Measurements from ENCODE around the gene CASZ1.

The CASZ1 gene

DNA sequence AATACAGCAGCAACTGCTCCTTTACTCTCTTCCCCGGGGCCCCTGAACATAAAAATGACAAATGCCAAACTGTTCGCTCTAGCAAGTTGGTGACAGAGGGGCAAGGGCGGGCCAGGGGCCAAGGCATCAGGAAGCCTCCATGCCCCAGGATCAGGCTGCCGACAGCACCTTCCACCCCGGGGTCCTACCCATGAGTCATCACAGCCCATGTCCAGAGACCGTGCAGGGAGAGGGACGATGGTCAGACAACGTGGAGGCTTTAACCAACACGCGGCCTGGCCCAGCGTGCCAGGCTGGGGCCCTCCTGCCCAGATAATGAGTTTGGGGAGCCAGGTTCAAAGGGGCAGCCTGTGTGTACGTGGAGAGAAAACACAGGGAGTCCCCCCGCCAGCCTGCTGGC, 90.5 kb downstream of the CASZ1 start:
- peaks cover 20% of the 10 kb centered on the region for H3K27me3 ChIP-seq
- no peaks in the 10 kb centered on the region for H3K4me1 ChIP-seq (ENCODE audit: control insufficient read depth in 1 of 2, insufficient read depth in 1 of 2, low read depth in 1 of 2, low read length in 1 of 2)
- no peak overlapping the region for H3K27ac ChIP-seq
- no peaks in the 10 kb centered on the region for H3K36me3 ChIP-seq
- no peaks in the 10 kb centered on the region for H3K9me3 ChIP-seq
- H3K4me3 ChIP-seq (ENCODE audit: low read depth in 1 of 2, low read length in 1 of 2), result no peak overlapping the region
- TF ChIP-seq, protein P1, sequence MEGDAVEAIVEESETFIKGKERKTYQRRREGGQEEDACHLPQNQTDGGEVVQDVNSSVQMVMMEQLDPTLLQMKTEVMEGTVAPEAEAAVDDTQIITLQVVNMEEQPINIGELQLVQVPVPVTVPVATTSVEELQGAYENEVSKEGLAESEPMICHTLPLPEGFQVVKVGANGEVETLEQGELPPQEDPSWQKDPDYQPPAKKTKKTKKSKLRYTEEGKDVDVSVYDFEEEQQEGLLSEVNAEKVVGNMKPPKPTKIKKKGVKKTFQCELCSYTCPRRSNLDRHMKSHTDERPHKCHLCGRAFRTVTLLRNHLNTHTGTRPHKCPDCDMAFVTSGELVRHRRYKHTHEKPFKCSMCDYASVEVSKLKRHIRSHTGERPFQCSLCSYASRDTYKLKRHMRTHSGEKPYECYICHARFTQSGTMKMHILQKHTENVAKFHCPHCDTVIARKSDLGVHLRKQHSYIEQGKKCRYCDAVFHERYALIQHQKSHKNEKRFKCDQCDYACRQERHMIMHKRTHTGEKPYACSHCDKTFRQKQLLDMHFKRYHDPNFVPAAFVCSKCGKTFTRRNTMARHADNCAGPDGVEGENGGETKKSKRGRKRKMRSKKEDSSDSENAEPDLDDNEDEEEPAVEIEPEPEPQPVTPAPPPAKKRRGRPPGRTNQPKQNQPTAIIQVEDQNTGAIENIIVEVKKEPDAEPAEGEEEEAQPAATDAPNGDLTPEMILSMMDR (IDR thresholded peaks at IDR 0.05), result no peak

DNA sequence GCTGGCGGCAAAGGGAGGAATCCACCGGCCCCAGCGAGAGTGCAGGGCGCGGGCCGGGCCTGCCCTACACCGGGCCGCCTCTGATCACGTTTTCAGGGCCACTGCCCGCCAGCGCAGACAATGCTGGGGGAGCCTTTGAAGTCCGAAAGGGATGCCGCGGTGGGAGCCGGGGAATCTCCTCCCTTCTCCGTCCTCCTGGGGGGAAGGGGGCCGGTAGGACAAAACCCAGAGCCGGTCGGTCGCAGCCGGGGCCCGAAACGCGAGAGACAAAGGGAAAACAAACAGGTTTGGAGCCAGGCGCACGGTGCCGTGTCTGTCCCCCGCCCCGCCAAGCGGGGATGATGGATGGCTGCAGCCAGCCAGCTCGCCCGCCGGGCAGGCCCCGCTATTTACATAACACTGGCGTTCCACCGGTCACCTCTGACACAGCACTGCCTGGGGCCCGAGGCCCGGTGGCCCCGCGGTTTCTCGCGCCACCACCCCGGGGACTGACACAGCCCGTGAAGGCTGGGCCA, 92.0 kb downstream of the CASZ1 start:
- Histone ChIP-seq H3K9me3 (no peaks in the 10 kb centered on the region), H3K4me3 (ENCODE audit: low read depth in 1 of 2, low read length in 1 of 2) (no peak overlapping the region), H3K36me3 (no peaks in the 10 kb centered on the region), H3K27ac (no peak overlapping the region), H3K27me3 (peaks cover 28% of the 10 kb centered on the region), H3K4me1 (ENCODE audit: control insufficient read depth in 1 of 2, insufficient read depth in 1 of 2, low read depth in 1 of 2, low read length in 1 of 2) (no peaks in the 10 kb centered on the region)
- TF ChIP-seq, protein P1 (IDR thresholded peaks at IDR 0.05), result no peak

DNA sequence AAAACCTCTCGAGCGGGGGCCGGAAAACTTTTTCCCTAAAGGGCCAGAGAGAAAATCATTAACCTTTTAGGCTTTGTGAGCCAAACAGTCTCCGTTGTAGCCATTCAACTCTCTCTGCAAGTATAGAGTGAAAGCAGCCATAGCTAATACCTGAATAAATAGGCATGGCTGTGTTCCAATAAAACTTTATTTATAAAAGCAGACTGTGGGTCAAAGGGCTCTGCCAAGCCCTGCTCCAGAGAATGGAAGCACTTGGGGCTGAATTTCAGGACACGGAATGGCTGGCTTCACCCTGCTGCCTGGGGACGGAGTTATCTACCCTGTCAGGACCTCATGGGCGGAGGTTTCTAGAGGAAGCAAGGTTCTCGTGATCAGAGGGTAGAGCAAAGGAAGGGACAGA, 92.7 kb downstream of the CASZ1 start:
- H3K27me3 ChIP-seq, result peaks cover 30% of the 10 kb centered on the region
- TF ChIP-seq, protein P1 (IDR thresholded peaks at IDR 0.05), result no peak

DNA sequence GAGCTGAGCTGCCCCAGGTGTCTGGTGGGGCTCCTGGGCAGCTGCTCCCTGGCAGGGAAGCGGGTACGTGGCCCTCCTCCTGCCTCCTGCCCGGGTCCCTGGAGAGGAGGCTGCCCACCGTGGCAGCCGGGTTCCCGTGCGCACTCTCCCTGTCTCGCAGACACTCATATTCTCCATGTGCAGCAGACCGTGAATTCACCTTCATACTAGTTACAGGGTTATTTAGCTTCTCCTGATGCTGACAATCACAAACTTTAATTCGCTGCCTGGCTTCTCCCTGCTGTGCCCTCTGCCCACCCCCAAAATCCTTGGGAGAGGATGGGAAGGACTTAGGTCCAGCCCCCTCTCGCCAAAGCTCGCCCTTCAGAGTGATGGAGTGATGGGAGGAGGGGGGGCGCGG, 95.3 kb downstream of the CASZ1 start:
- Histone ChIP-seq H3K27me3 (peaks cover 36% of the 10 kb centered on the region), H3K4me3 (ENCODE audit: low read depth in 1 of 2, low read length in 1 of 2) (no peak overlapping the region)
- TF ChIP-seq, protein P1 (IDR thresholded peaks at IDR 0.05), result no peak

More for the DNA sequence above, 92.7 kb downstream of the CASZ1 start:
- no peaks in the 10 kb centered on the region for H3K4me1 ChIP-seq (ENCODE audit: control insufficient read depth in 1 of 2, insufficient read depth in 1 of 2, low read depth in 1 of 2, low read length in 1 of 2)
- H3K9me3 ChIP-seq, result no peaks in the 10 kb centered on the region
- no peaks in the 10 kb centered on the region for H3K36me3 ChIP-seq
- H3K27ac ChIP-seq, result no peak overlapping the region
- no peak overlapping the region for H3K4me3 ChIP-seq (ENCODE audit: low read depth in 1 of 2, low read length in 1 of 2)

DNA sequence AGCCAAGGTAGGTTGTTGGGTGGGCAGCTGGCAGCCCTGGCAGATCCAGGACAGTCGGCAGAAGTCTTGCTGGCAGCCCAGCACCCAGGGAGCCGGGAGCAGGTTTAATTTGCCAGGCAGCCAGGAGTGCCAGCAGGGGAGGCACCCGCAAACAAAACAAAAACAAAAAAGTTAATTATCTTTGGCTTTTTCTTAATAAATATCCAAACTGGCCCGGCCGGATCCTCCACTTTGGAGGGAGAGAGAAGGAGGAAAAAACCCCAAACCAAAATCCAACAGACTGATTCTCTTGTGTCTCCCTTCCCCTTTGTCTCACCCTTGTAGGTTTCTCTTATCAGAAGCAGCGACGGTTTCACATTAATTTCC, 97.0 kb downstream of the CASZ1 start:
- TF ChIP-seq, protein P1 (IDR thresholded peaks at IDR 0.05), result no peak
- Histone ChIP-seq H3K4me3 (ENCODE audit: low read depth in 1 of 2, low read length in 1 of 2) (no peak overlapping the region), H3K27me3 (peaks cover 45% of the 10 kb centered on the region), H3K4me1 (ENCODE audit: control insufficient read depth in 1 of 2, insufficient read depth in 1 of 2, low read depth in 1 of 2, low read length in 1 of 2) (peaks cover 3 to 9% of the 10 kb centered on the region in 2 experiments), H3K27ac (no peak overlapping the region), H3K9me3 (no peaks in the 10 kb centered on the region), H3K36me3 (no peaks in the 10 kb centered on the region)

More for the DNA sequence above, 95.3 kb downstream of the CASZ1 start:
- H3K36me3 ChIP-seq, result no peaks in the 10 kb centered on the region
- H3K27ac ChIP-seq, result no peak overlapping the region
- no peaks in the 10 kb centered on the region for H3K4me1 ChIP-seq (ENCODE audit: control insufficient read depth in 1 of 2, insufficient read depth in 1 of 2, low read depth in 1 of 2, low read length in 1 of 2)
- no peaks in the 10 kb centered on the region for H3K9me3 ChIP-seq
